Uterus (tissue), 4 donors: ENCODE measurements around the gene EED. TPM values are rescaled to one million over a fixed set of nuclear protein-coding genes. Genes with fewer than 3 reads are reported as not detected.

ENCODE experiments used
- DNase-seq, 2 donors: peaks; one replicate each; pipeline ENCODE4 v3.0.0-alpha.2; 2019 to 2020
- H3K27ac ChIP-seq, 2 donors: fragments of 200-600 bp; sonication (generic); 1 replicate in 1 of 2; 2 replicates in 1 of 2; pipeline ENCODE4 v1.5.1; 2016 to 2018
- H3K27me3 ChIP-seq, 2 donors: fragments of 200-600 bp; sonication (generic); one replicate each; pipeline ENCODE4 v1.5.1; 2018 to 2019; ENCODE audit warnings: control low read depth in 1 of 2
- H3K36me3 ChIP-seq, 2 donors: fragments of 200-600 bp; sonication (generic); one replicate each; pipeline ENCODE4 v1.5.1; 2019; ENCODE audit warnings: control low read depth in 1 of 2
- H3K4me1 ChIP-seq, 2 donors: fragments of 200-600 bp; sonication (generic); one replicate each; pipeline ENCODE4 v1.5.1; 2018 to 2019; ENCODE audit warnings: control low read depth in 1 of 2
- H3K4me3 ChIP-seq, 2 donors: fragments of 200-600 bp; sonication (generic); 1 replicate in 1 of 2; 2 replicates in 1 of 2; pipeline ENCODE4 v1.5.1; 2018 to 2019; ENCODE audit warnings: mild to moderate bottlenecking in 1 of 2
- H3K9me3 ChIP-seq, 2 donors: fragments of 200-600 bp; sonication (generic); one replicate each; pipeline ENCODE4 v1.5.1; 2019; ENCODE audit warnings: control low read depth in 1 of 2
- POLR2A ChIP-seq, 2 donors: fragments of 450-650 bp; IDR thresholded peaks; one replicate each; pipeline ENCODE4 v1.6.1; 2016; ENCODE audit warnings: antibody characterized with exemption in 2 of 2, mild to moderate bottlenecking in 1 of 2, moderate library complexity in 1 of 2
- intact Hi-C: fragments of 100-400 bp; cut with DNase I; formaldehyde crosslinking; loops from one replicate; pipeline ENCODE4 v1.15.1; 2023; ENCODE audit warnings: low total_unique reads
- small RNA-seq: library from RNA; depleted of rRNA; stranded (forward); fragments of <200 nt; gene quantifications from one replicate; pipeline ENCODE3, GENCODE V24; 2016
- total RNA-seq, 4 donors: library from RNA; depleted of rRNA in 3 of 4; stranded (reverse); fragments of >200 nt in 3 of 4; gene quantifications; one replicate each; pipeline versions ENCODE4 v1.1.0 to v1.2.4, GENCODE V29; 2014 to 2023
- TF ChIP-seq, protein P1 (sequence below), 4 experiments: fragments of 200-600 bp in 2 of 4; fragments of 450-650 bp in 2 of 4; sonication (generic) in 2 of 4; IDR thresholded peaks; one replicate each; pipeline ENCODE4 v1.5.1; 2016 to 2019; ENCODE audit warnings: antibody characterized with exemption in 4 of 4, mild to moderate bottlenecking in 2 of 4, moderate library complexity in 1 of 4
- donor health status: DM: yes; HTN: yes; CAD: no.

EED gene
- total RNA-seq, 4 donors from 2014 or later, result 16.4 to 53.8 (median 31.3) TPM

DNA sequence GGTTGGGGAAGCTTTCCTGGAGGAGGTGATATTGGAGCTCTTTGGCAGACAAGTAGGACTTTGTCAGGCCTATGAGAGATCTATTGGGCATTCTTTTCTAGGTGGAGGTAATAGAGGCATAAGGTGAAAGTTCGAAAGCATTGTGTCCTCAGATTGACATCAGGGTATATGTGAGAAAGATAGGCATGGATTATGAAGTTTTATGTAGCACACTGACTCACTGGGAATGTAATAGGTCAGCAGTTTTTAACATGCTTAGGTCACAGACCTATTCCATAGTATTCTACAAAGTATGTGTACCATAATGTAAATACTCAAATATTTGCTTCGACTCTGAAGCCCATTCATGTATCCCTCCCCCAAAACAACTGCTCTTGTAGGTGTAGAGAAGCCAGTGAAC is 69.2 kb downstream of the EED start:
- Histone ChIP-seq H3K4me1 (no peaks in the 10 kb centered on the region), H3K9me3 (no peaks in the 10 kb centered on the region), H3K4me3 (no peak overlapping the region), H3K27ac (no peak overlapping the region), H3K27me3 (no peaks in the 10 kb centered on the region), H3K36me3 (no peaks in the 10 kb centered on the region)
- no peak for DNase-seq
- intact Hi-C loops, result no loop called here
- TF ChIP-seq POLR2A (IDR thresholded peaks at IDR 0.05), result no peak
- TF ChIP-seq, protein P1, sequence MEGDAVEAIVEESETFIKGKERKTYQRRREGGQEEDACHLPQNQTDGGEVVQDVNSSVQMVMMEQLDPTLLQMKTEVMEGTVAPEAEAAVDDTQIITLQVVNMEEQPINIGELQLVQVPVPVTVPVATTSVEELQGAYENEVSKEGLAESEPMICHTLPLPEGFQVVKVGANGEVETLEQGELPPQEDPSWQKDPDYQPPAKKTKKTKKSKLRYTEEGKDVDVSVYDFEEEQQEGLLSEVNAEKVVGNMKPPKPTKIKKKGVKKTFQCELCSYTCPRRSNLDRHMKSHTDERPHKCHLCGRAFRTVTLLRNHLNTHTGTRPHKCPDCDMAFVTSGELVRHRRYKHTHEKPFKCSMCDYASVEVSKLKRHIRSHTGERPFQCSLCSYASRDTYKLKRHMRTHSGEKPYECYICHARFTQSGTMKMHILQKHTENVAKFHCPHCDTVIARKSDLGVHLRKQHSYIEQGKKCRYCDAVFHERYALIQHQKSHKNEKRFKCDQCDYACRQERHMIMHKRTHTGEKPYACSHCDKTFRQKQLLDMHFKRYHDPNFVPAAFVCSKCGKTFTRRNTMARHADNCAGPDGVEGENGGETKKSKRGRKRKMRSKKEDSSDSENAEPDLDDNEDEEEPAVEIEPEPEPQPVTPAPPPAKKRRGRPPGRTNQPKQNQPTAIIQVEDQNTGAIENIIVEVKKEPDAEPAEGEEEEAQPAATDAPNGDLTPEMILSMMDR (IDR thresholded peaks at IDR 0.05), result no peak

DNA sequence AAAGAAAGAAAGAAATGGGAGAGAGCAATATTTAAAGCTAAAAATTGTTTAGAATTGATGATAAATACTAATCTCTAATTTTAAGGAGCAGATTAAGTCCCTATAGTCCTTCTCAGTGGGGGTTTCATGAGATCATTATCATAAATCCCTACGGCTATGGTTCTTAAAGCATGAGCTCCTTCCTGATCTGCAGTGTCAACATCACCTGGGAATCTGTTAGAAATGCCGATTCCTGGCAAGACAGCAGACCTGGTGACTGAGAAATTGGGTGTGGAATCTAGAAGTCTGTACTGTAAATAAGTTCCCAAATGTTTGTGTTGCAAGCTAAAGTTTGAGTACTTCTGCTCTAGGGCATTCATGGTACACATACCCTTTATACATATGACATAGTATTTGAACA is 70.1 kb downstream of the EED start:
- DNase-seq, result no peak
- Histone ChIP-seq H3K27ac (no peak overlapping the region), H3K36me3 (no peaks in the 10 kb centered on the region), H3K4me1 (no peaks in the 10 kb centered on the region), H3K27me3 (no peaks in the 10 kb centered on the region), H3K9me3 (no peaks in the 10 kb centered on the region), H3K4me3 (no peak overlapping the region)
- TF ChIP-seq, protein P1 (IDR thresholded peaks at IDR 0.05), result no peak
- no peak for TF ChIP-seq POLR2A (IDR thresholded peaks at IDR 0.05)
- intact Hi-C loops, result no loop called here

Small RNA genes within 50 kb of the gene (small RNA-seq; reads per million reads assigned to genes)
- gene RF00017, result not detected
- gene RN7SL225P, result not detected

Other genes with a start within 250 kb of the EED start
- 100 to 1,000 TPM; 198 to 402 (median 298) TPM for gene PICALM, start 175.7 kb upstream of the EED start, total RNA-seq
- 10 to 100 TPM; 42.0 to 75.9 (median 53.2) TPM for gene HIKESHI, start 57.5 kb downstream of the EED start, total RNA-seq
- 1 to 10 TPM in 2 of 4 donors, under 1 TPM in 1, not detected in 1; 0.59 to 9.2 (median 3.4) TPM for gene CCDC81, start 130.1 kb downstream of the EED start, total RNA-seq